GM06990 (cell line): ENCODE measurements around the gene SMARCC1.

Source experiments
- DNase-seq: peaks from one replicate; pipeline ENCODE4 v3.0.0-alpha.2; 2011; ENCODE audit not compliant: insufficient read length; ENCODE audit errors: extremely low read depth
- H3K27me3 ChIP-seq: replicated peaks from 2 replicates; pipeline ENCODE4 v1.6.0; 2011; ENCODE audit warnings: low read length; ENCODE audit not compliant: control insufficient read depth, insufficient read depth
- H3K36me3 ChIP-seq: 2 replicates; pipeline ENCODE4 v1.5.1; 2011; ENCODE audit warnings: low read length; ENCODE audit not compliant: control insufficient read depth, insufficient read depth
- H3K4me3 ChIP-seq: replicated peaks from 2 replicates; pipeline ENCODE4 v1.5.1; 2011; ENCODE audit warnings: low read depth, mild to moderate bottlenecking, control low read depth, low read length
- TF ChIP-seq, protein P1 (sequence below): IDR thresholded peaks from 2 replicates; pipeline ENCODE4 v1.5.1; 2011; ENCODE audit warnings: low read length, control low read depth, mild to moderate bottlenecking, inconsistent platforms; ENCODE audit not compliant: insufficient read depth, poor library complexity, severe bottlenecking

The SMARCC1 gene

DNA sequence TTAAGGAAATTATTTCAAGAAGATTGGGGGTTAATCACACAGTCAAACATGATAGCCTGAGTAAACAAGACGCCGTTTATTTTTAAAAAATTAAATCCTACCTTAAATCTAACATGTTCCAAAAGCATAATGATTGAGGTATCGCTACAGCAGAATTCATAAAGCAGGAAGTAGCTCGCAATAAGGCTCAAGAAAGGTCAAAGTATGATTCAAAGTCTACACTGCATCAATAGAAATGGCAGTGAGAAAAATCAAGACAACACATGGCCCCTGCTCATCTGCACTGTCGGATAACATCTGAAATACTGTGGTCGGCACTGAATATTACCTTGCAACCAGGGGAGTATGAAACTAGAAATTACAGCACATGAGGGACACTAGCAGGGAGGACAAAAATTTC is 93.2 kb downstream of the SMARCC1 start:
- no peak for DNase-seq
- H3K4me3 ChIP-seq, result no peak overlapping the region
- peaks cover 3% of the 10 kb centered on the region for H3K36me3 ChIP-seq
- TF ChIP-seq, protein P1, sequence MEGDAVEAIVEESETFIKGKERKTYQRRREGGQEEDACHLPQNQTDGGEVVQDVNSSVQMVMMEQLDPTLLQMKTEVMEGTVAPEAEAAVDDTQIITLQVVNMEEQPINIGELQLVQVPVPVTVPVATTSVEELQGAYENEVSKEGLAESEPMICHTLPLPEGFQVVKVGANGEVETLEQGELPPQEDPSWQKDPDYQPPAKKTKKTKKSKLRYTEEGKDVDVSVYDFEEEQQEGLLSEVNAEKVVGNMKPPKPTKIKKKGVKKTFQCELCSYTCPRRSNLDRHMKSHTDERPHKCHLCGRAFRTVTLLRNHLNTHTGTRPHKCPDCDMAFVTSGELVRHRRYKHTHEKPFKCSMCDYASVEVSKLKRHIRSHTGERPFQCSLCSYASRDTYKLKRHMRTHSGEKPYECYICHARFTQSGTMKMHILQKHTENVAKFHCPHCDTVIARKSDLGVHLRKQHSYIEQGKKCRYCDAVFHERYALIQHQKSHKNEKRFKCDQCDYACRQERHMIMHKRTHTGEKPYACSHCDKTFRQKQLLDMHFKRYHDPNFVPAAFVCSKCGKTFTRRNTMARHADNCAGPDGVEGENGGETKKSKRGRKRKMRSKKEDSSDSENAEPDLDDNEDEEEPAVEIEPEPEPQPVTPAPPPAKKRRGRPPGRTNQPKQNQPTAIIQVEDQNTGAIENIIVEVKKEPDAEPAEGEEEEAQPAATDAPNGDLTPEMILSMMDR, result no peak
- H3K27me3 ChIP-seq, result no peaks in the 10 kb centered on the region

DNA sequence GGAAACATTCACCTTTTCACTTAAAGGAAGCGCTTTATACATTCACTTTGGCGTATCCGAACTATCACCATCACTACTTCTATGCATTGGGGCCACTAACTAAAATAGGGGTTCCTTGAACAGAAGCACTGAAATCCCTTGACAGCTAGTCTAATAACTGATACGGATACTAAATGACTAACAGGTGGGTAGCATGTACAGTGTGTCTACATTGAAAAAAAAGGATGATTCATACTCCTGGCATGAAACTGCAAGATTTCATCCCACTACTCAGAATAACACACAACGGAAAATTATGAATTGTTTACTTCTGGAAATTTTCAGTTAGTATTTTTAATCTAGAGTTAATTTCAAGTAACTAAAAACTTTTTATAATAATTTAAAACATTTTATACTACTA is 96.7 kb downstream of the SMARCC1 start:
- Histone ChIP-seq H3K4me3 (no peak overlapping the region), H3K36me3 (peaks cover 5% of the 10 kb centered on the region), H3K27me3 (no peaks in the 10 kb centered on the region)
- no peak for DNase-seq
- TF ChIP-seq, protein P1, result no peak

DNA sequence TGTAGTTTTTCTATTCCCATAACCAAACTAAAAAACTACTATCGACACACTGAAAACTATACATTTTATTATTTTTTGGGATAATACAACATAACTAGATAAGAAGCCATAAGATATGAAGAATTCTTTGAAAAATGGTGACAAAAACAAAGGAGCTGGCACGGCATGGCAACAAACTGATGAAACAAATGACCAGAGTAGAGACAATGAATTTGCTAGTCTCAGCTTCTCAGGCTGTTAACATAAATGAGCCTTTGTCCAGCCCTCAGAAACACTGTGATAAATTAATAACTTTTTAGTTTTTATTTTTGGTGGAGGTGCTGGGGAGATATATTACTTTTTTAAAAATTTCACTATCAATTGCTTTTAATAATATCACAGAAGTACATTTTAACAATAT is 100.7 kb downstream of the SMARCC1 start:
- H3K4me3 ChIP-seq, result no peak overlapping the region
- DNase-seq, result no peak
- TF ChIP-seq, protein P1, result no peak
- no peaks in the 10 kb centered on the region for H3K27me3 ChIP-seq
- H3K36me3 ChIP-seq, result peaks cover 8% of the 10 kb centered on the region

DNA sequence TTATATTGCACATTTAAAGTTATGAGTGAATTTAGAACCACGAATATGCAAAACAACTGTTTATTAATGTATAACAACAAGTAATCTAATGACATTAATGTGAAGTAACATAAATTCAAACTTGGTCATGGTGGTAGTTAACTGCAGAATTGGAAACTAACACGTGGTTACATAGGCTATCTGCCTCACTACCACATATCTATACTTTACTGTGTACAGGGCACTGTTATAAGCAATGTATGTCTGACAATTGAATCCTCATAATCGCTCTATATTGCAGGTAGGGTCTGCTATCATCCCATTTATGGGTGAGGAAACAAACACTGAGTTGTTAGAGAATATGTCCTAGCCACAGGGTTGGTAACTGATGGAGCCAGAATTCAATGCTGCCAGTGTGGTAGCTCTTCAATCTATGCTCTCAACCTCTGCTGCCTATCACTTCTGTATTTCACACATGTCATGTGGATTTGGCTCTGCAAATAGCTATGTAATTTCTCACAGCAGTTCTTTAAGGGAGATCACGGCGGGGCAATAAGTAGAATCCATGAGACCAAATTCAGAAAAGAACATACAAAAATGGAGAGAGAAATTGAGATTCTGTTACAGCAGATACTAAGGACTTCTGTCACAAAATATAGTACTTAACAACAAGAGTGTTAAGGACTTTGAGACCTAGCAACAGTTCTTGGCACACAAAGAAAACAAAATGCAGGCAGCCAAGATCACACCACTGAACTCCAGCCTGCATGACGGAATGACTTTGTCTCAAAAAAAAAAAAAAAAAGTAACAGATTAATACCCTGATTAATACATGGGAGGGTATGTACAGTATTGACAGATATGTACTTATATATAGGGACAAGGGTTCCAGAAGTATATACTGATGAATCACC is 103.0 kb downstream of the SMARCC1 start:
- TF ChIP-seq, protein P1, result no peak
- Histone ChIP-seq H3K27me3 (no peaks in the 10 kb centered on the region), H3K36me3 (peaks cover 8% of the 10 kb centered on the region), H3K4me3 (no peak overlapping the region)
- DNase-seq, result no peak

DNA sequence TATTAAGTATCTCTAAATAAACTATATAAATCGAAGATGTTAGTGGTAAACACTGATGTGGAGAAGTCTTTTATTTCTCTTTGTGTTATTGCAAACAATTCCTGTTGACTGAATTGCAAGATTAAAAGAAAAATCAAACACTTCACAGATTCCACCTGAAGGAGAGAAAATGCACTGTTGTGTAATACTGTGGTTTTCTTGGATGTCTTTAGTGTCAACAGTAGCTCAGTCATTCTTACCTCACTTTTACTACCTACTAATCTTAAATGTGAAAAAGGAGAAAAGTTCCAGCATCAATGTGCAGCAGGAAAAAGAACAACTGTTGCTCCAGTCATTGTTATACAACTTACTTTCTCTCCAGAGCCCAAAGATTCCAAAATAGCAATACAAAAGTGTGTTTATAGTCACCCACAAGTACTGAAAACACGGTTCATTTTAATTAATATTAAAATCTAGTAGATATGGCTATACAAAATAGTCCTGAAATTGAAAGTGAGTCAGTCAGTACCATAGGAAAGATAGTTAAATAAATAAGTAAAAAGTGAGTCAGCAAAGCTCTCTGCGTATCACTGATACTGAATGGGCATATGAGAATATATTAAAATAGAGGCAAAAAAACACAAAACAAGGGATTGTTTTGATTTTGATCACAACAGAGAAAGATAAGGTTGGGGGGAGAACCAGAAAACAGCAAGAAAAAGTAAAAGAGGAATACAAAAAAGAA is 112.5 kb downstream of the SMARCC1 start:
- TF ChIP-seq, protein P1, result no peak
- H3K36me3 ChIP-seq, result peaks cover 2% of the 10 kb centered on the region
- H3K4me3 ChIP-seq, result no peak overlapping the region
- H3K27me3 ChIP-seq, result no peaks in the 10 kb centered on the region
- no peak for DNase-seq
